Gastrocnemius medialis (tissue), 4 donors: ENCODE results near the gene SAMD4A.

Experiments used
- POLR2A ChIP-seq, 2 donors: fragments of 450-650 bp; IDR thresholded peaks; one replicate each; pipeline ENCODE4 v1.6.1; 2017; ENCODE audit warnings: antibody characterized with exemption in 2 of 2, mild to moderate bottlenecking in 2 of 2, moderate library complexity in 2 of 2
- TF ChIP-seq, protein P1 (sequence below), 5 experiments: fragments of 450-650 bp in 3 of 5; fragments of 200-600 bp in 2 of 5; sonication (generic) in 2 of 5; IDR thresholded peaks in 4 of 5; conservative IDR thresholded peaks in 1 of 5; 1 replicate in 4 of 5; 2 replicates in 1 of 5; pipeline ENCODE4 v1.5.1; 2016 to 2019; ENCODE audit warnings: antibody characterized with exemption in 5 of 5, mild to moderate bottlenecking in 3 of 5, moderate library complexity in 3 of 5

GRCh38 chr14:54781080-54781479 lies 214.2 kb downstream of the SAMD4A start:
- TF ChIP-seq POLR2A (IDR thresholded peaks at IDR 0.05), result no peak
- TF ChIP-seq, protein P1, sequence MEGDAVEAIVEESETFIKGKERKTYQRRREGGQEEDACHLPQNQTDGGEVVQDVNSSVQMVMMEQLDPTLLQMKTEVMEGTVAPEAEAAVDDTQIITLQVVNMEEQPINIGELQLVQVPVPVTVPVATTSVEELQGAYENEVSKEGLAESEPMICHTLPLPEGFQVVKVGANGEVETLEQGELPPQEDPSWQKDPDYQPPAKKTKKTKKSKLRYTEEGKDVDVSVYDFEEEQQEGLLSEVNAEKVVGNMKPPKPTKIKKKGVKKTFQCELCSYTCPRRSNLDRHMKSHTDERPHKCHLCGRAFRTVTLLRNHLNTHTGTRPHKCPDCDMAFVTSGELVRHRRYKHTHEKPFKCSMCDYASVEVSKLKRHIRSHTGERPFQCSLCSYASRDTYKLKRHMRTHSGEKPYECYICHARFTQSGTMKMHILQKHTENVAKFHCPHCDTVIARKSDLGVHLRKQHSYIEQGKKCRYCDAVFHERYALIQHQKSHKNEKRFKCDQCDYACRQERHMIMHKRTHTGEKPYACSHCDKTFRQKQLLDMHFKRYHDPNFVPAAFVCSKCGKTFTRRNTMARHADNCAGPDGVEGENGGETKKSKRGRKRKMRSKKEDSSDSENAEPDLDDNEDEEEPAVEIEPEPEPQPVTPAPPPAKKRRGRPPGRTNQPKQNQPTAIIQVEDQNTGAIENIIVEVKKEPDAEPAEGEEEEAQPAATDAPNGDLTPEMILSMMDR (IDR thresholded peaks at IDR 0.05 in 4 of 5, conservative IDR thresholded peaks at IDR 0.05 in 1 of 5), result no peak
